ENCODE measurements around the gene ZFYVE28. TPM values are rescaled to one million over a fixed set of nuclear protein-coding genes. Genes with fewer than 3 reads are reported as not detected.

ZFYVE28 gene
- total and polyA plus RNA-seq, 2 donors (not counting 1 experiment from before 2014, with no cell fraction given), result 5.8 to 12.1 TPM

- Histone ChIP-seq H3K27me3 (replicated peaks in 1 of 4; ENCODE audit: control extremely low read depth in 1 of 4, control insufficient read depth in 3 of 4, insufficient read depth in 4 of 4, low read length in 3 of 4) (peaks cover 0 to 4% (median 0%) of the 10 kb centered on the region in 4 experiments), H3K79me2 (ENCODE audit: control insufficient read depth, insufficient read depth, low read length) (no peaks in the 10 kb centered on the region), H2AFZ (ENCODE audit: insufficient read depth, low read depth, low read length, poor library complexity, severe bottlenecking) (no peak overlapping the region), H3K4me1 (ENCODE audit: control insufficient read depth in 2 of 2, insufficient read depth in 2 of 2, low read length in 2 of 2) (no peaks in the 10 kb centered on the region), H4K20me1 (ENCODE audit: control insufficient read depth, insufficient read depth, low read length, poor library complexity, severe bottlenecking) (no peaks in the 10 kb centered on the region), H3K9me3 (ENCODE audit: control extremely low read depth in 1 of 3, control insufficient read depth in 2 of 3, insufficient read depth in 1 of 3, low read length in 2 of 3) (peaks cover 0 to 8% (median 0%) of the 10 kb centered on the region in 3 donors), H3K4me2 (replicated peaks; ENCODE audit: low read depth, low read length, poor library complexity, severe bottlenecking) (no peak overlapping the region), H3K4me3 (ENCODE audit: control extremely low read depth in 1 of 5, extremely low read depth in 1 of 5, insufficient read depth in 1 of 5, low read depth in 2 of 5, low read length in 4 of 5) (no peak overlapping the region), H3K36me3 (replicated peaks in 1 of 2; ENCODE audit: control extremely low read depth in 1 of 2, control insufficient read depth in 1 of 2, extremely low read depth in 1 of 2, insufficient read depth in 2 of 2, low read length in 1 of 2) (no peaks in the 10 kb centered on the region), H3K9ac (ENCODE audit: low read length) (no peak overlapping the region), H3K27ac (ENCODE audit: low read length in 2 of 2) (no peak overlapping the region)
- ChIA-PET CTCF (no interaction called here), POLR2A (no interaction called here)
- TF ChIP-seq, protein P1, sequence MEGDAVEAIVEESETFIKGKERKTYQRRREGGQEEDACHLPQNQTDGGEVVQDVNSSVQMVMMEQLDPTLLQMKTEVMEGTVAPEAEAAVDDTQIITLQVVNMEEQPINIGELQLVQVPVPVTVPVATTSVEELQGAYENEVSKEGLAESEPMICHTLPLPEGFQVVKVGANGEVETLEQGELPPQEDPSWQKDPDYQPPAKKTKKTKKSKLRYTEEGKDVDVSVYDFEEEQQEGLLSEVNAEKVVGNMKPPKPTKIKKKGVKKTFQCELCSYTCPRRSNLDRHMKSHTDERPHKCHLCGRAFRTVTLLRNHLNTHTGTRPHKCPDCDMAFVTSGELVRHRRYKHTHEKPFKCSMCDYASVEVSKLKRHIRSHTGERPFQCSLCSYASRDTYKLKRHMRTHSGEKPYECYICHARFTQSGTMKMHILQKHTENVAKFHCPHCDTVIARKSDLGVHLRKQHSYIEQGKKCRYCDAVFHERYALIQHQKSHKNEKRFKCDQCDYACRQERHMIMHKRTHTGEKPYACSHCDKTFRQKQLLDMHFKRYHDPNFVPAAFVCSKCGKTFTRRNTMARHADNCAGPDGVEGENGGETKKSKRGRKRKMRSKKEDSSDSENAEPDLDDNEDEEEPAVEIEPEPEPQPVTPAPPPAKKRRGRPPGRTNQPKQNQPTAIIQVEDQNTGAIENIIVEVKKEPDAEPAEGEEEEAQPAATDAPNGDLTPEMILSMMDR (IDR thresholded peaks at IDR 0.05), result no peak
- TF ChIP-seq EZH2 (IDR thresholded peaks at IDR 0.05; ENCODE audit: borderline replicate concordance, insufficient read depth, low read depth, low read length, poor library complexity, severe bottlenecking), result no peak
- H3K27ac Mint-ChIP-seq, result no peak overlapping the region
- ATAC-seq (ENCODE audit: low read depth), result no peak
- intact Hi-C loops (cut with micrococcal nuclease), result no loop called here
- peaks cover 11% of the 10 kb centered on the region for H3K27me3 Mint-ChIP-seq
- H3K4me1 Mint-ChIP-seq, result peaks cover 12% of the 10 kb centered on the region
- no peak overlapping the region for H3K4me3 Mint-ChIP-seq
- no peak for DNase-seq
- WGBS (ENCODE audit: insufficient coverage), result 78% methylated on average over 2 of the region's 3 CpGs
- peaks cover 3% of the 10 kb centered on the region for H3K9me3 Mint-ChIP-seq (ENCODE audit: insufficient read depth)
These were observed 39.5 kb downstream of the ZFYVE28 start for GRCh38 chr4:2378898-2379297.

- H3K27ac Mint-ChIP-seq, result no peak overlapping the region
These were observed 40.0 kb downstream of the ZFYVE28 start for GRCh38 chr4:2378401-2378800.

More at GRCh38 chr4:2378401-2378800, 40.0 kb downstream of the ZFYVE28 start:
- TF ChIP-seq, protein P1 (IDR thresholded peaks at IDR 0.05), result no peak
- TF ChIP-seq EZH2 (IDR thresholded peaks at IDR 0.05; ENCODE audit: borderline replicate concordance, insufficient read depth, low read depth, low read length, poor library complexity, severe bottlenecking), result no peak
- DNase-seq (no peak), ATAC-seq (ENCODE audit: low read depth) (no peak)
- Histone ChIP-seq H3K9me3 (ENCODE audit: control extremely low read depth in 1 of 3, control insufficient read depth in 2 of 3, insufficient read depth in 1 of 3, low read length in 2 of 3) (peaks cover 0 to 12% (median 0%) of the 10 kb centered on the region in 3 donors), H2AFZ (ENCODE audit: insufficient read depth, low read depth, low read length, poor library complexity, severe bottlenecking) (no peak overlapping the region), H3K27ac (ENCODE audit: low read length in 2 of 2) (no peak overlapping the region), H3K27me3 (replicated peaks in 1 of 4; ENCODE audit: control extremely low read depth in 1 of 4, control insufficient read depth in 3 of 4, insufficient read depth in 4 of 4, low read length in 3 of 4) (peaks cover 0 to 4% (median 0%) of the 10 kb centered on the region in 4 experiments), H3K4me1 (ENCODE audit: control insufficient read depth in 2 of 2, insufficient read depth in 2 of 2, low read length in 2 of 2) (no peaks in the 10 kb centered on the region), H3K36me3 (replicated peaks in 1 of 2; ENCODE audit: control extremely low read depth in 1 of 2, control insufficient read depth in 1 of 2, extremely low read depth in 1 of 2, insufficient read depth in 2 of 2, low read length in 1 of 2) (no peaks in the 10 kb centered on the region), H4K20me1 (ENCODE audit: control insufficient read depth, insufficient read depth, low read length, poor library complexity, severe bottlenecking) (no peaks in the 10 kb centered on the region), H3K4me2 (replicated peaks; ENCODE audit: low read depth, low read length, poor library complexity, severe bottlenecking) (no peak overlapping the region), H3K4me3 (ENCODE audit: control extremely low read depth in 1 of 5, extremely low read depth in 1 of 5, insufficient read depth in 1 of 5, low read depth in 2 of 5, low read length in 4 of 5) (no peak overlapping the region), H3K9ac (ENCODE audit: low read length) (no peak overlapping the region), H3K79me2 (ENCODE audit: control insufficient read depth, insufficient read depth, low read length) (no peaks in the 10 kb centered on the region)
- 80% methylated on average over 4 of the region's 5 CpGs for WGBS (ENCODE audit: insufficient coverage)
- POLR2A ChIA-PET, result no interaction called here
- Mint-ChIP-seq H3K4me3 (no peak overlapping the region), H3K4me1 (peaks cover 11% of the 10 kb centered on the region), H3K27me3 (peaks cover 11% of the 10 kb centered on the region), H3K9me3 (ENCODE audit: insufficient read depth) (peaks cover 5% of the 10 kb centered on the region)
- CTCF ChIA-PET, result no interaction called here
- intact Hi-C loops (cut with micrococcal nuclease), result no loop called here

All from B cell (primary cell).